Activated naive CD8-positive, alpha-beta T cell treated with anti-CD3 and anti-CD28 coated beads for 36 hours (primary cell): ENCODE measurements around the gene ZXDA. TPM values are rescaled to one million over a fixed set of nuclear protein-coding genes. Genes with fewer than 3 reads are reported as not detected.

Experiments used
- DNase-seq: peaks from one replicate; pipeline ENCODE4 v3.0.0; 2021
- H3K27ac Mint-ChIP-seq: one replicate; pipeline ENCODE4 v1.8.0; 2022; ENCODE audit warnings: mild to moderate bottlenecking, moderate library complexity, mixed read lengths
- H3K27me3 Mint-ChIP-seq: one replicate; pipeline ENCODE4 v1.8.0; 2022; ENCODE audit warnings: mild to moderate bottlenecking, mixed read lengths
- H3K36me3 Mint-ChIP-seq: one replicate; pipeline ENCODE4 v1.8.0; 2021; ENCODE audit warnings: mild to moderate bottlenecking, mixed read lengths
- H3K4me1 Mint-ChIP-seq: one replicate; pipeline ENCODE4 v1.8.0; 2021; ENCODE audit warnings: mixed read lengths
- H3K4me3 Mint-ChIP-seq: one replicate; pipeline ENCODE4 v1.8.0; 2022; ENCODE audit warnings: mild to moderate bottlenecking, moderate library complexity, mixed read lengths
- H3K9me3 Mint-ChIP-seq: one replicate; pipeline ENCODE4 v1.8.0; 2022; ENCODE audit warnings: mixed read lengths
- total RNA-seq, 2 experiments: library from RNA; stranded (reverse); gene quantifications; one replicate each; pipeline ENCODE4 v1.2.3, GENCODE V29; 2021

Gene ZXDA
- total RNA-seq, 2 experiments from 2014 or later, result 3.7 TPM

- DNase-seq, result no peak
- H3K27ac Mint-ChIP-seq, result no peak overlapping the region
- H3K4me3 Mint-ChIP-seq, result no peak overlapping the region
- no peaks in the 10 kb centered on the region for H3K27me3 Mint-ChIP-seq
- H3K36me3 Mint-ChIP-seq, result peaks cover 25% of the 10 kb centered on the region
- no peaks in the 10 kb centered on the region for H3K9me3 Mint-ChIP-seq
- peaks cover 25% of the 10 kb centered on the region for H3K4me1 Mint-ChIP-seq
Measured at GRCh38 chrX:57904176-57904880, 5.9 kb downstream of the ZXDA start.

GRCh38 chrX:57902633-57903032 lies 7.6 kb downstream of the ZXDA start:
- Mint-ChIP-seq H3K27ac (no peak overlapping the region), H3K9me3 (peaks cover under 1% of the 10 kb centered on the region), H3K36me3 (peaks cover 19% of the 10 kb centered on the region), H3K4me3 (no peak overlapping the region), H3K4me1 (peaks cover 23% of the 10 kb centered on the region), H3K27me3 (no peaks in the 10 kb centered on the region)
- no peak for DNase-seq

GRCh38 chrX:57901466-57901865 lies 8.8 kb downstream of the ZXDA start:
- Mint-ChIP-seq H3K9me3 (peaks cover 5% of the 10 kb centered on the region), H3K27me3 (no peaks in the 10 kb centered on the region), H3K4me1 (peaks cover 15% of the 10 kb centered on the region), H3K27ac (no peak overlapping the region), H3K36me3 (peaks cover 20% of the 10 kb centered on the region), H3K4me3 (no peak overlapping the region)
- no peak for DNase-seq

GRCh38 chrX:57900975-57901374 lies 9.3 kb downstream of the ZXDA start:
- Mint-ChIP-seq H3K27ac (no peak overlapping the region), H3K36me3 (peaks cover 18% of the 10 kb centered on the region), H3K4me3 (no peak overlapping the region), H3K4me1 (peaks cover 12% of the 10 kb centered on the region), H3K27me3 (no peaks in the 10 kb centered on the region), H3K9me3 (peaks cover 5% of the 10 kb centered on the region)
- DNase-seq, result no peak

DNA sequence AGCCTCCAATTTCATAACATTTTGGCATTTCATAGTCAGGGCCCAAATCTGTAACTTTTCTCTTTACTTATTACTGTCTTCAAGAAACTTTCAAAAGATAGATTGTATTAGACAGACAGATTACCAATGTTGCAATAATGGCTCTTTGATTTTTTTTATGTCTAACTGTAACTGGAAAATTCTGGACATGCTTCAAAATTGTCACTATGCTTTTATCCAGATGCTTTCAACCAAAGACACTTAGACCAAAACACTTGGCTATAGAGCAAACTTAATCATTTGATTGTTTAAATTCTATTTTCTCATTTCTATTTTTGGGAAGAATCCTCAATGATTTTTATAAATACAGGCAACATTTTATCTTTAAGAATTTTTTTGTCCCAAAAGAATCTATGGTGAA lies 10.4 kb downstream of the ZXDA start:
- peaks cover 6% of the 10 kb centered on the region for H3K4me1 Mint-ChIP-seq
- H3K9me3 Mint-ChIP-seq, result peaks cover 8% of the 10 kb centered on the region
- no peak overlapping the region for H3K4me3 Mint-ChIP-seq
- no peak for DNase-seq
- H3K36me3 Mint-ChIP-seq, result peaks cover 19% of the 10 kb centered on the region
- H3K27me3 Mint-ChIP-seq, result no peaks in the 10 kb centered on the region
- no peak overlapping the region for H3K27ac Mint-ChIP-seq

- DNase-seq, result no peak
- peaks cover 26% of the 10 kb centered on the region for H3K36me3 Mint-ChIP-seq
- no peaks in the 10 kb centered on the region for H3K27me3 Mint-ChIP-seq
- peaks cover 8% of the 10 kb centered on the region for H3K9me3 Mint-ChIP-seq
- H3K27ac Mint-ChIP-seq, result no peak overlapping the region
- no peak overlapping the region for H3K4me3 Mint-ChIP-seq
- peaks cover 10% of the 10 kb centered on the region for H3K4me1 Mint-ChIP-seq
Measured at GRCh38 chrX:57899064-57899463, 11.2 kb downstream of the ZXDA start.

GRCh38 chrX:57871463-57871862 lies 38.8 kb downstream of the ZXDA start:
- DNase-seq, result no peak
- Mint-ChIP-seq H3K36me3 (peaks cover 29% of the 10 kb centered on the region), H3K4me1 (no peaks in the 10 kb centered on the region), H3K27me3 (no peaks in the 10 kb centered on the region), H3K9me3 (peaks cover 24% of the 10 kb centered on the region), H3K4me3 (no peak overlapping the region), H3K27ac (no peak overlapping the region)

Other genes starting within 250 kb of the ZXDA start
- gene NLRP2B, start 230.2 kb downstream of the ZXDA start, total RNA-seq, result not detected